ENCODE results near the gene PXMP4. TPM values are rescaled to one million over a fixed set of nuclear protein-coding genes. Genes with fewer than 3 reads are reported as not detected.

PXMP4 gene
- polyA plus RNA-seq, 1 donor from 2014 or later: 3.1 TPM

- no peaks in the 10 kb centered on the region for H3K79me2 ChIP-seq (replicated peaks; ENCODE audit: insufficient read depth, low read length)
- H3K9ac ChIP-seq (ENCODE audit: low read length): no peak overlapping the region
- H2AFZ ChIP-seq (ENCODE audit: low read depth, low read length): no peak overlapping the region
- TF ChIP-seq TAF1 (IDR thresholded peaks at IDR 0.05; ENCODE audit: low read depth): no peak
- no peak for TF ChIP-seq MXI1 (conservative IDR thresholded peaks at IDR 0.05; ENCODE audit: poor library complexity, severe bottlenecking)
- H4K20me1 ChIP-seq (ENCODE audit: insufficient read depth): no peaks in the 10 kb centered on the region
- no peak overlapping the region for H3K4me2 ChIP-seq (ENCODE audit: low read length)
- no peaks in the 10 kb centered on the region for H3K9me2 ChIP-seq (ENCODE audit: insufficient read depth, low read length)
- H3F3A ChIP-seq (ENCODE audit: insufficient read depth, low read length, poor library complexity, severe bottlenecking): no peaks in the 10 kb centered on the region
- no peaks in the 10 kb centered on the region for H3K27me3 ChIP-seq (ENCODE audit: insufficient read depth, low read depth, low read length)
- no peaks in the 10 kb centered on the region for H3K9me3 ChIP-seq (ENCODE audit: low read length)
- H3K4me3 ChIP-seq (ENCODE audit: low read length): no peak overlapping the region
- no peak overlapping the region for H3K27ac ChIP-seq (ENCODE audit: low read length)
- H3K36me3 ChIP-seq (ENCODE audit: insufficient read depth, low read length): no peaks in the 10 kb centered on the region
These were observed 63.1 kb downstream of the PXMP4 start for GRCh38 chr20:33656783-33657703.

GRCh38 chr20:33656010-33656782 is 63.9 kb downstream of the PXMP4 start:
- Histone ChIP-seq H2AFZ (ENCODE audit: low read depth, low read length) (no peak overlapping the region), H3K27ac (ENCODE audit: low read length) (no peak overlapping the region), H3K36me3 (ENCODE audit: insufficient read depth, low read length) (no peaks in the 10 kb centered on the region), H3K9ac (ENCODE audit: low read length) (no peak overlapping the region), H4K20me1 (ENCODE audit: insufficient read depth) (no peaks in the 10 kb centered on the region), H3K4me2 (ENCODE audit: low read length) (no peak overlapping the region), H3K9me3 (ENCODE audit: low read length) (no peaks in the 10 kb centered on the region), H3K4me3 (ENCODE audit: low read length) (no peak overlapping the region), H3K79me2 (replicated peaks; ENCODE audit: insufficient read depth, low read length) (no peaks in the 10 kb centered on the region), H3K9me2 (ENCODE audit: insufficient read depth, low read length) (no peaks in the 10 kb centered on the region), H3K27me3 (ENCODE audit: insufficient read depth, low read depth, low read length) (no peaks in the 10 kb centered on the region), H3F3A (ENCODE audit: insufficient read depth, low read length, poor library complexity, severe bottlenecking) (no peaks in the 10 kb centered on the region)
- no peak for TF ChIP-seq RAD21 (conservative IDR thresholded peaks at IDR 0.05)
- TF ChIP-seq CTCF (IDR thresholded peaks at IDR 0.05; ENCODE audit: poor library complexity, severe bottlenecking): no peak
- no peak for TF ChIP-seq MXI1 (conservative IDR thresholded peaks at IDR 0.05; ENCODE audit: poor library complexity, severe bottlenecking)
- no peak for TF ChIP-seq EP300 (conservative IDR thresholded peaks at IDR 0.05; ENCODE audit: poor library complexity, severe bottlenecking)
- no peak for TF ChIP-seq EZH2 (IDR thresholded peaks at IDR 0.05; ENCODE audit: borderline replicate concordance, insufficient read depth, low read length, poor library complexity, severe bottlenecking)
- TF ChIP-seq REST (IDR thresholded peaks at IDR 0.05; ENCODE audit: borderline replicate concordance): no peak
- TF ChIP-seq SMC3 (conservative IDR thresholded peaks at IDR 0.05; ENCODE audit: poor library complexity): no peak
- TF ChIP-seq TAF1 (IDR thresholded peaks at IDR 0.05; ENCODE audit: low read depth): no peak
- no peak for TF ChIP-seq POLR2AphosphoS5 (IDR thresholded peaks at IDR 0.05)

Measured in neural cell (in vitro differentiated cells).